Loucy (cell line): ENCODE measurements around the gene PTPRT.

Experiments
- H2AFZ ChIP-seq: fragments of 200-600 bp; sonication (generic); 2 replicates; pipeline ENCODE4 v1.6.0; 2016; ENCODE audit warnings: antibody characterized with exemption, mild to moderate bottlenecking, low read length, moderate library complexity
- H3F3A ChIP-seq: fragments of 200-600 bp; 2 replicates; pipeline ENCODE4 v1.6.0; 2016; ENCODE audit warnings: antibody characterized with exemption, low read depth, mild to moderate bottlenecking
- H3K27me3 ChIP-seq: fragments of 200-600 bp; sonication (generic); 2 replicates; pipeline ENCODE4 v1.6.1; 2014; ENCODE audit warnings: low read length, mild to moderate bottlenecking; ENCODE audit not compliant: insufficient read depth, poor library complexity, severe bottlenecking
- H3K36me3 ChIP-seq: fragments of 200-600 bp; sonication (generic); 2 replicates; pipeline ENCODE4 v1.6.1; 2016; ENCODE audit warnings: low read length; ENCODE audit not compliant: insufficient read depth
- H3K4me1 ChIP-seq: fragments of 200-600 bp; sonication (generic); 2 replicates; pipeline ENCODE4 v1.5.1; 2014; ENCODE audit warnings: low read length, mild to moderate bottlenecking; ENCODE audit not compliant: insufficient read depth, poor library complexity, severe bottlenecking
- H3K4me2 ChIP-seq: fragments of 200-600 bp; sonication (generic); 2 replicates; pipeline ENCODE4 v1.6.0; 2014; ENCODE audit warnings: antibody characterized with exemption, low read length, low read depth, mild to moderate bottlenecking; ENCODE audit not compliant: poor library complexity, severe bottlenecking
- H3K4me3 ChIP-seq: fragments of 200-600 bp; sonication (generic); 2 replicates; pipeline ENCODE4 v1.5.1; 2014; ENCODE audit warnings: low read length, mild to moderate bottlenecking, mixed read lengths; ENCODE audit not compliant: poor library complexity, severe bottlenecking
- H3K79me2 ChIP-seq: fragments of 200-600 bp; sonication (generic); 2 replicates; pipeline ENCODE4 v1.6.1; 2014; ENCODE audit warnings: low read length; ENCODE audit not compliant: insufficient read depth
- H3K9ac ChIP-seq: fragments of 200-600 bp; sonication (generic); 2 replicates; pipeline ENCODE4 v1.6.0; 2014; ENCODE audit warnings: mild to moderate bottlenecking, low read depth, low read length, moderate library complexity; ENCODE audit not compliant: poor library complexity, severe bottlenecking
- H3K9me2 ChIP-seq: fragments of 200-600 bp; sonication (generic); replicated peaks from 2 replicates; pipeline ENCODE4 v1.6.1; 2016; ENCODE audit warnings: low read depth, low read length, mixed read lengths
- H3K9me3 ChIP-seq: fragments of 200-600 bp; sonication (generic); 2 replicates; pipeline ENCODE4 v1.6.1; 2014; ENCODE audit warnings: mild to moderate bottlenecking, antibody characterized with exemption, low read length, low read depth; ENCODE audit not compliant: insufficient read depth
- H4K20me1 ChIP-seq: fragments of 200-600 bp; sonication (generic); 2 replicates; pipeline ENCODE4 v1.6.0; 2014; ENCODE audit warnings: antibody characterized with exemption, low read length, mild to moderate bottlenecking; ENCODE audit not compliant: insufficient read depth, poor library complexity, severe bottlenecking
- EZH2phosphoT487 ChIP-seq: fragments of 200-600 bp; IDR thresholded peaks from 2 replicates; pipeline ENCODE4 v1.6.1; 2018; ENCODE audit warnings: antibody characterized with exemption, mild to moderate bottlenecking, moderate library complexity, borderline replicate concordance
- TF ChIP-seq, protein P1 (sequence below): fragments of 200-600 bp; sonication (generic); conservative IDR thresholded peaks from 2 replicates; pipeline ENCODE4 v1.5.1; 2014; ENCODE audit warnings: mild to moderate bottlenecking, antibody characterized with exemption, low read length

Gene PTPRT

DNA sequence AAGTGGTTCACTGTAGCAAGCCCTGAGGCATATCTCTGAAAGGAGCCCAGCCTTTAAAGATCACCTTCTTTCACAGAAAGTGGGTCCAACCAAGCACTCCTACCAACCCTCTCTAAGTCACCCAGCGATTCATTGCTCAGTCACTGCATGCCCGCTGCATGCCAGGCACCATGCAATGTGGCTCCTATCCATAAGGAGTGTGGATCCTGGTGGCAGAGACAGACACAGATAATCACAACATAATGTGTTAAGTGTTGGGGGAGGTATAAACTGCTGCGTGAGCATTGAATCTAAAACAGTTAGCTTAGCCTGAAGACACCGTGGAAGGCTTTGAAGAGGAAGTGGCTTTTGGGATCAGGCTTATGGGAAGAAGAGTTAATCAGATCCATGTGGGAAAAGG lies 659.5 kb downstream of the PTPRT start:
- Histone ChIP-seq H3F3A (no peaks in the 10 kb centered on the region), H3K36me3 (no peaks in the 10 kb centered on the region), H3K27me3 (no peaks in the 10 kb centered on the region), H3K4me3 (no peak overlapping the region), H3K9me3 (no peaks in the 10 kb centered on the region), H4K20me1 (no peaks in the 10 kb centered on the region), H3K9ac (no peak overlapping the region), H3K9me2 (no peaks in the 10 kb centered on the region), H3K79me2 (no peaks in the 10 kb centered on the region), H3K4me2 (no peak overlapping the region), H2AFZ (no peak overlapping the region), H3K4me1 (no peaks in the 10 kb centered on the region)
- no peak for TF ChIP-seq EZH2phosphoT487
- TF ChIP-seq, protein P1, sequence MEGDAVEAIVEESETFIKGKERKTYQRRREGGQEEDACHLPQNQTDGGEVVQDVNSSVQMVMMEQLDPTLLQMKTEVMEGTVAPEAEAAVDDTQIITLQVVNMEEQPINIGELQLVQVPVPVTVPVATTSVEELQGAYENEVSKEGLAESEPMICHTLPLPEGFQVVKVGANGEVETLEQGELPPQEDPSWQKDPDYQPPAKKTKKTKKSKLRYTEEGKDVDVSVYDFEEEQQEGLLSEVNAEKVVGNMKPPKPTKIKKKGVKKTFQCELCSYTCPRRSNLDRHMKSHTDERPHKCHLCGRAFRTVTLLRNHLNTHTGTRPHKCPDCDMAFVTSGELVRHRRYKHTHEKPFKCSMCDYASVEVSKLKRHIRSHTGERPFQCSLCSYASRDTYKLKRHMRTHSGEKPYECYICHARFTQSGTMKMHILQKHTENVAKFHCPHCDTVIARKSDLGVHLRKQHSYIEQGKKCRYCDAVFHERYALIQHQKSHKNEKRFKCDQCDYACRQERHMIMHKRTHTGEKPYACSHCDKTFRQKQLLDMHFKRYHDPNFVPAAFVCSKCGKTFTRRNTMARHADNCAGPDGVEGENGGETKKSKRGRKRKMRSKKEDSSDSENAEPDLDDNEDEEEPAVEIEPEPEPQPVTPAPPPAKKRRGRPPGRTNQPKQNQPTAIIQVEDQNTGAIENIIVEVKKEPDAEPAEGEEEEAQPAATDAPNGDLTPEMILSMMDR, result no peak

DNA sequence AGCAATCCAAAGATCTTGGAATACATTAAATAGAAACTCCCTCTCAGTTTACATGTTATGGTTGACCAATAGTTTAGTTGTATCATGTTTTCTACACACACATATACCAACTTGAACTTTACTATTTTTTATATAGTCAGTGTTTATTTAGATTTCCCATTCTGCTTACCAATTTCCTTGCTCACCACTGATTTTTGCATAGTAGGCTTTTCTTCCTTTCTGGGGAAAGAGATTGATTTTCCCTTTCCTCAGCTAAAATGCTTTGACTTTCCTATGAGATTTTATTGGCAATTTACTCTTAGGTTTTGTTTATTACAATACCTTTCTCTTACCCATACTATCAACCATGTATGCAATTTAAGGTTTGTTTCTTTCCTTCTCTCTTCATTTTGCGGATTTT lies 665.6 kb downstream of the PTPRT start:
- TF ChIP-seq, protein P1, result no peak
- TF ChIP-seq EZH2phosphoT487, result no peak
- no peak overlapping the region for H3K4me3 ChIP-seq
- H3K9ac ChIP-seq, result no peak overlapping the region
- no peaks in the 10 kb centered on the region for H3K36me3 ChIP-seq
- H4K20me1 ChIP-seq, result no peaks in the 10 kb centered on the region
- no peaks in the 10 kb centered on the region for H3F3A ChIP-seq
- no peaks in the 10 kb centered on the region for H3K4me1 ChIP-seq
- no peaks in the 10 kb centered on the region for H3K27me3 ChIP-seq
- H3K9me3 ChIP-seq, result no peaks in the 10 kb centered on the region
- H2AFZ ChIP-seq, result no peak overlapping the region
- no peak overlapping the region for H3K4me2 ChIP-seq
- H3K79me2 ChIP-seq, result no peaks in the 10 kb centered on the region
- H3K9me2 ChIP-seq, result no peaks in the 10 kb centered on the region

DNA sequence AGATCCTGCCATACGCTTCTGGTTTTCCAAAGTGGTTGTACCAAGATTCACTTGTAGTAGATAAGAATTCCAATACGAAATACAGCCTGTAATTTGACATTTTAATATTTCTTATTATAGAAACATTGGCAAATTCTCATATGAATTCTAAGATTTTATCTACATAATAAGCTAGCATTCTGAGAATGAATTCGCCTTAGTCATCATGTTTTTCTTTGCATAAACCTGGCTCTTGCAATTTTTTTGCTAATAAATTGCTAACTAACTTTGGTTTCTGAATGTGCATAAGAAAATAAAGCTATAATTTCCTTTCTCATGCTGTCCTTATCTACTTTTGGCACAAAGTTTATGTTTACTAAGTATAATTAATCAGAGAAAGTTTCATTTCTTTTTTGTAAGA lies 673.0 kb downstream of the PTPRT start:
- no peaks in the 10 kb centered on the region for H3K27me3 ChIP-seq
- no peaks in the 10 kb centered on the region for H3K79me2 ChIP-seq
- H2AFZ ChIP-seq, result no peak overlapping the region
- no peaks in the 10 kb centered on the region for H3F3A ChIP-seq
- H4K20me1 ChIP-seq, result no peaks in the 10 kb centered on the region
- H3K9ac ChIP-seq, result no peak overlapping the region
- H3K4me2 ChIP-seq, result no peak overlapping the region
- no peak overlapping the region for H3K4me3 ChIP-seq
- H3K9me3 ChIP-seq, result no peaks in the 10 kb centered on the region
- no peaks in the 10 kb centered on the region for H3K36me3 ChIP-seq
- TF ChIP-seq, protein P1, result no peak
- no peak for TF ChIP-seq EZH2phosphoT487
- H3K9me2 ChIP-seq, result no peaks in the 10 kb centered on the region
- H3K4me1 ChIP-seq, result no peaks in the 10 kb centered on the region
